HUES48 (cell line): Measurements from ENCODE around the gene MAPK6.
"Not testable (repeated sequence)": the region's sequence is repeated elsewhere in the genome, so short reads cannot be mapped to it uniquely, and the experiment has no call there.

ENCODE experiments used
- H3K27ac ChIP-seq: one replicate; pipeline ENCODE4 v1.7.0; 2013; ENCODE audit warnings: low read depth, low read length, inconsistent platforms
- H3K27me3 ChIP-seq: 2 replicates; pipeline ENCODE4 v1.6.1; 2013; ENCODE audit warnings: mild to moderate bottlenecking, low read length; ENCODE audit not compliant: control insufficient read depth, insufficient read depth
- H3K36me3 ChIP-seq: 2 replicates; pipeline ENCODE4 v1.6.1; 2013; ENCODE audit warnings: low read length; ENCODE audit not compliant: control insufficient read depth, insufficient read depth
- H3K4me1 ChIP-seq: 2 replicates; pipeline ENCODE4 v1.6.1; 2013; ENCODE audit warnings: mild to moderate bottlenecking, low read length; ENCODE audit not compliant: control insufficient read depth, insufficient read depth
- H3K4me3 ChIP-seq: 2 replicates; pipeline ENCODE4 v1.5.1; 2013; ENCODE audit warnings: mild to moderate bottlenecking, low read depth, low read length
- H3K9ac ChIP-seq: 2 replicates; pipeline ENCODE4 v1.6.1; 2013; ENCODE audit warnings: mild to moderate bottlenecking, low read depth, low read length, moderate library complexity
- H3K9me3 ChIP-seq: 2 replicates; pipeline ENCODE4 v1.6.1; 2013; ENCODE audit warnings: low read length; ENCODE audit not compliant: control insufficient read depth, insufficient read depth

The MAPK6 gene

DNA sequence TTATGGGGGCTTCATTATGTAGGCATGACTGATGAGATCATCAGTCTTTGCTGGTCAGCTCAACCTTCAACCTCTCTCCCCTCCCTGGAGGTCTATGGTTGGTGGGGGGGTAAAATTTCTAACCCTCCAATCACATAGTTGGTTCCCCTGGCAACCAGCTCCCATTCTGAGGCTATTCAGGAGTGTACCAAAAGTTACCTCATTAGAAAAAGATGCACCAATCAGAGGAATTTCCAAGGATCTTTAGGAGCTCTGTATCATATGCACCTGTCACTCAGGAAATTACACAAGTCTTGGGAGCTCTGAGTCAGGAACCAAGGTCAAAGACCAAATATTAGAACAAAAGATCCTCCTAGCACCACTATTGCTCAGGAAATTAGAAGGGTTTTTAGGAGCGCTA, 26.1 kb upstream of the MAPK6 start:
- H3K9me3 ChIP-seq, result no peaks in the 10 kb centered on the region
- H3K4me1 ChIP-seq, result no peaks in the 10 kb centered on the region
- no peak overlapping the region for H3K4me3 ChIP-seq
- H3K9ac ChIP-seq, result no peak overlapping the region
- no peaks in the 10 kb centered on the region for H3K36me3 ChIP-seq
- H3K27me3 ChIP-seq, result no peaks in the 10 kb centered on the region
- no peak overlapping the region for H3K27ac ChIP-seq

DNA sequence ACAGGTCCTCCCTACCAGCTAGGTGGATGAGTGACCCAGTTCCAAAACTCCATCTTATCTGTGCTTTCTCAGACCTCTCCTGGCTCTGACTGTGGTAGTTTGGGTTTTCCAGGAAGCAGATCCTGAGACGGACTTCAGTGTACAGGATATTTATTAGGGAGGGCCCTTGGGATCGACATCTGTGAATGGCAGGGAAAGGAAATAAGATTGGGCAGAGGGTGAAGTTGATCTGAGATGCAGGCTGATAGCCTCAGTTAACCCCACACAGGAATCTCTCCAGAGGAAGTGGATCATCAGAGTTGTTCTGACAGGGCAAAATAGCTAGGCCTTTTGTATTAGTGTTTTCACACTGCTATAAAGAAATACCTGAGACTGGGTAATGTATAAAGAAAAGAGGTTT, 16.7 kb upstream of the MAPK6 start:
- H3K9me3 ChIP-seq, result no peaks in the 10 kb centered on the region
- H3K9ac ChIP-seq, result no peak overlapping the region
- no peaks in the 10 kb centered on the region for H3K4me1 ChIP-seq
- no peak overlapping the region for H3K4me3 ChIP-seq
- no peak overlapping the region for H3K27ac ChIP-seq
- no peaks in the 10 kb centered on the region for H3K36me3 ChIP-seq
- H3K27me3 ChIP-seq, result no peaks in the 10 kb centered on the region

DNA sequence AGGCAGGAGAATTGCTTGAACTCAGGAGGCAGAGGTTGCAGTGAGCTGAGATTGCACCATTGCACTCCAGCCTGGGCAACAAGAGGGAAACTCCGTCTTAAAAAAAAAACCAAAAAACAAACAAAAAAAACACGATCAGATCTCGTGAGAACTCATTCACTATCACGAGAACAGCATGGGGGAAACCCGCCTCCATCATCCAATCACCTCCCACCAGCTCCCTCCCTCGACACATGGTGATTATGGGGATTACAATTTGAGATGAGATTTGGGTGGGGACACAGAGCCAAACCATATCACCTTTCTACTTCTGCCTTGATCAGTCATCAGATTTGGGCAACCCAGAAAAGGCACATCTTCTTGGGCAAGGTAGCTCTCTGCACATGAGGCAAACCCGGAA, 15.9 kb upstream of the MAPK6 start:
- H3K9ac ChIP-seq, H3K9me3 ChIP-seq, H3K27ac ChIP-seq, H3K4me3 ChIP-seq, H3K27me3 ChIP-seq, H3K4me1 ChIP-seq, H3K36me3 ChIP-seq: not testable (repeated sequence)

DNA sequence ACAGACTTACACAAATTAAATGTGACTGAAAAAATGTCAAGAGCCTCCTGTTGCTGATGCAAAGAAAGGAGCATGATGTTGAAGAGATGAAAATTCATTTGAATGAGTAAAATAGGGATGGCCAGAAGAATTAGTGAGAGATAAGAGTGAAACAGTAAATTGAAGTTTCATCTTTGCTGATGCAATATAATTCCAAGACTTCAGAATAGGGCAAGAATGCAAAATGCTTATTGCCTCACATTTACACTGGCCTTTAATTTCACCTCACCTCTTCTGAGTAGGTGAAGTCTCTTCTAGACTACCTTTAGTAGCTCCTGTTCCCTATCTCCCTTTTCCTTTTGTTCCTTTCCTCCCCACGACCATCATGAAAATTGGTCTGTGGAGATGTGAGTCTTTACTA, 15.3 kb upstream of the MAPK6 start:
- no peaks in the 10 kb centered on the region for H3K27me3 ChIP-seq
- H3K9ac ChIP-seq, result no peak overlapping the region
- H3K27ac ChIP-seq, result no peak overlapping the region
- no peaks in the 10 kb centered on the region for H3K36me3 ChIP-seq
- no peaks in the 10 kb centered on the region for H3K4me1 ChIP-seq
- no peak overlapping the region for H3K4me3 ChIP-seq
- H3K9me3 ChIP-seq, result no peaks in the 10 kb centered on the region

DNA sequence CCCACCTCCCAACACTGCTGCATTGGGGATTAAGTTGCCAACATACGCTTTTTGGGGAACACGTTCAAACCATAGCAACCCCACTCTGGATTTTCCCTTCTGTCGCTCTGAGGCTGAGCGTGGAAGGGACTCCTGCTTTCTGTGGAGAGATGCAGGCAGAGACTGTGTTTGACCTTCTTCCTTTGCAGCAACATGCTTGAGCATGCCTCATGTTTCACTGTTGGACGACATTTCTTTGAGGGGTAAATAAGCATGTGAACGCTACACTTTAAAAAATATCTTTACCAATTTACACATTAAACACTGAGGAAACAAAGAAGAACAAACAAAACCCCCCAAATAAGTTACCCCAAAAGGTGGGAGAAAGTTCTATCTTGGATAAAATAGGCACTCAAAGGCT, 14.2 kb upstream of the MAPK6 start:
- no peaks in the 10 kb centered on the region for H3K4me1 ChIP-seq
- no peak overlapping the region for H3K9ac ChIP-seq
- no peaks in the 10 kb centered on the region for H3K27me3 ChIP-seq
- no peaks in the 10 kb centered on the region for H3K36me3 ChIP-seq
- no peaks in the 10 kb centered on the region for H3K9me3 ChIP-seq
- H3K27ac ChIP-seq, result no peak overlapping the region
- H3K4me3 ChIP-seq, result no peak overlapping the region

DNA sequence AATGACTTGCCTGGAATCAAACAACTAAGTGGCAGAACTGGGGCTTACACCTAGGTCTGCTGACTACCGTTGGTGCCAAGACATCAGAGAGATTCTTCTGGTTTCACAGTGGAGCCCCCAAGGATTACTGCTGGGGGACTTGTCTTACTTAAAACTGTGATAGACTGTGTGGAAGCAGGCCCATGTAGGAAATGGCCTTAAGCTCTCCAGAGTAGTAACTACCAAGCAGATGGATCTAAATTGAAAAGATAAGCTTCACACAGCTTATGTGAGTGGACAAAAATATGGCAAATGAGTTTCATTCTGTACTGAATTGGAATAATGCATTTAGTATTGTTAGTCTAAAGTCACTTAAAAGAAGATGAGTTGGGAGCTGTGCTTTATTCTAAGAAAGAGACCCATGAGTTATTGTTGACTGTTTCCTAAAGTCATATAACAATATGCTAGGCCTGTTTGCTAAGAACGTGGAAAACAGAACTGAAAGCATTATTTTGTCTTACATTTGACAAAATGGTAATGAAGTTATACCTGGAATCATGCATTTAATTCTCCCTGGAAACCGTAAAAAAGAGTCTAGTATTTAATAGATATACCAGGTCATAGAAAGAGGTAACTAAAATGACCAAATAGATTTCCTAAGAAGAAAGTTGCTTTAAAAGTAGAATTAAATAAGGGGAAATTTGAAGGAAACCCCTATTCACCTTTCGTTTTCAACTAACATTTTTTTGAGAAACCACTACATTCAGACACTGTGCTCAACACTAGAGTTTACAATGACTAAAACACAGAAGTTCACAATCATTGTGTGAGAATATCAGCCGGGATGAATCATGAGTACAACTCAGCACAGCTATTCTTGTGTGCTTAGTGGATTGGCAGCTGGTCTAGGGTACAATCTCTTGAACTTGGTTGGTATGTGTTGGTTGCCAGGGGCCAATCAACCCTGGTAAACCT, 13.0 kb upstream of the MAPK6 start:
- Histone ChIP-seq H3K4me1 (no peaks in the 10 kb centered on the region), H3K4me3 (no peak overlapping the region), H3K27me3 (no peaks in the 10 kb centered on the region), H3K9me3 (no peaks in the 10 kb centered on the region), H3K27ac (no peak overlapping the region), H3K9ac (no peak overlapping the region), H3K36me3 (no peaks in the 10 kb centered on the region)

DNA sequence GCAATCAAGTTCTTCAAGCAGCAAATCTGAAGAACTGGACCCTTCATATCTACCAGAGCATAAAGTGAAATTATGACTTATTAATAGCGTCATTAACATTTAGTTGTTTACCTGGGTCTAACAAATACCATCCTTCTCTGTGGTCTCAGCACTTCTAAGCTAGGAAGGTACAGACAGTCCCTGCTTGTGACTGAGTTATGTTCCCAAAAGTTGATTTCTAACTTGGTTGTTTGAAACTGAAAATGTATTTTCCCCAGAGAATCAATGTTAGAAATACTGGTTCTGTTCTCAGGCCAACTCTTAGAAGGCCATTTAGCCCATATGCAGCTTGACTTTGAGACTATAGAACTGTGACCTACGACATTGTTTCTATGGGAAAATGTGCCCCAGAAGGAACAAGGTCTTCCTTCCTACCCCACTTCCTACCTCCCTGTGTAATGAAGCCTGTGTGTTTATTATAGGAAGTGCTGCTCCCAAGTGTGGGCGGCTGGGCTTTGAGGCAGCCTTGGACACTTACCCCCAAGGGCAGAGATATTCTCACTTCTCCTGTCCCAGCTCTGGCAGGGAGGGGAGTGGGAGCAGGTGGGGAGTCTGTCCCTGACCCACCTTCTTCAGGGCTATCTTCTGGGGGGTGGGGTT, 12.2 kb upstream of the MAPK6 start:
- Histone ChIP-seq H3K9me3 (no peaks in the 10 kb centered on the region), H3K9ac (no peak overlapping the region), H3K27ac (no peak overlapping the region), H3K4me3 (no peak overlapping the region), H3K27me3 (no peaks in the 10 kb centered on the region; the same call in 1 of the 2 replicates), H3K4me1 (no peaks in the 10 kb centered on the region), H3K36me3 (no peaks in the 10 kb centered on the region)

DNA sequence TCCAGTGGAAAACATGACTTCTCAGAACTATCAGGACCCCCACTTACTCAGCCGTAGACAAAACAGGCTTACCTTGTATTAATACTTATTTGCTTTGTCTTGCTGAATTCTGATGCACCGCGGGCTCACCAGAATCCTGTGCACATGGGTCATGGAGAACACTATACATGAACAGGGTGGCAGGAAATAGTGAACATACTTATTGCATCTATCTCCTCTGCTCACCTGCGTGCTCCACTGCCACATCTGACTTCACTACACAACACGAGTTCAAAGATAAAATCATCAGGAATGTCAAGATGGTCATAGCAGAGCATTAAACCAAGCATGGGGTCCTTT, 10.7 kb upstream of the MAPK6 start:
- Histone ChIP-seq H3K9me3 (no peaks in the 10 kb centered on the region), H3K36me3 (no peaks in the 10 kb centered on the region), H3K9ac (no peak overlapping the region), H3K27me3 (no peaks in the 10 kb centered on the region; the same call in 1 of the 2 replicates), H3K4me1 (no peaks in the 10 kb centered on the region), H3K4me3 (no peak overlapping the region), H3K27ac (no peak overlapping the region)

DNA sequence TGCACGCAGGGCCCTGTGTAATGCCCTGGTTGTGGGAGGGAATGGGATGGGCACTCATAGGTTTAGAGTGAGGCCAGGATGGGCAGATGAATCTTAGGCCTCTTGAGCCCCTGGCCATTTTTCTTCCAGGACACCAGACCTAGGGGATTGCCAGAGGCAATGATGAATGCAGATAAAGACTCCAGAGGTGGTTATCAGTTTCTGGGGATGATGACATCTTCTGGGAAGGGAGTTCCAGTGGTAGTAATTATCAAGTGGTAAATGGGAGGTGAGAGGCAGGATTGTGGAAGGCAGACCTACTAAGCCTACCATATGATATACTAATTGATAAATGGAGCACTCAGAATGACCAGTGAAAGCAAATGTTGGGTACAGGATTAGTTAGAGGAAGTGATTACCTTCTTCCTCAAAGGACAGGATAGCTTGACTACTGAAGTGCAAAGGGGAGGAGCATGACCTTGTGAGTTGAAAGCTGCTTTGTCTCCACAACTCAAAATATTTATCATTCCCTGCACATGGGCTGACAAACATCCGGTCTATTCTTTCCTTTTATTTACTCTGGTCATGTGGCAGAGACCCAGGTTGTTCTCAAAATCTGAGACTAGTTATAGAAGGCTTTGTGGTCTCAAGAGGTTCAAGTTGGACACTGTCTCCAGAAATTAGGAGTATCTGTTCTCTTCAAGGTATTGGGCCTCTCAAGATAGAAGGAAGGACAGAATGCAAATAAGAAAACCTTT, 10.2 kb upstream of the MAPK6 start:
- Histone ChIP-seq H3K9ac (no peak overlapping the region), H3K4me3 (no peak overlapping the region), H3K9me3 (no peaks in the 10 kb centered on the region), H3K36me3 (no peaks in the 10 kb centered on the region), H3K27me3 (no peaks in the 10 kb centered on the region; the same call in 1 of the 2 replicates), H3K4me1 (no peaks in the 10 kb centered on the region), H3K27ac (no peak overlapping the region)

DNA sequence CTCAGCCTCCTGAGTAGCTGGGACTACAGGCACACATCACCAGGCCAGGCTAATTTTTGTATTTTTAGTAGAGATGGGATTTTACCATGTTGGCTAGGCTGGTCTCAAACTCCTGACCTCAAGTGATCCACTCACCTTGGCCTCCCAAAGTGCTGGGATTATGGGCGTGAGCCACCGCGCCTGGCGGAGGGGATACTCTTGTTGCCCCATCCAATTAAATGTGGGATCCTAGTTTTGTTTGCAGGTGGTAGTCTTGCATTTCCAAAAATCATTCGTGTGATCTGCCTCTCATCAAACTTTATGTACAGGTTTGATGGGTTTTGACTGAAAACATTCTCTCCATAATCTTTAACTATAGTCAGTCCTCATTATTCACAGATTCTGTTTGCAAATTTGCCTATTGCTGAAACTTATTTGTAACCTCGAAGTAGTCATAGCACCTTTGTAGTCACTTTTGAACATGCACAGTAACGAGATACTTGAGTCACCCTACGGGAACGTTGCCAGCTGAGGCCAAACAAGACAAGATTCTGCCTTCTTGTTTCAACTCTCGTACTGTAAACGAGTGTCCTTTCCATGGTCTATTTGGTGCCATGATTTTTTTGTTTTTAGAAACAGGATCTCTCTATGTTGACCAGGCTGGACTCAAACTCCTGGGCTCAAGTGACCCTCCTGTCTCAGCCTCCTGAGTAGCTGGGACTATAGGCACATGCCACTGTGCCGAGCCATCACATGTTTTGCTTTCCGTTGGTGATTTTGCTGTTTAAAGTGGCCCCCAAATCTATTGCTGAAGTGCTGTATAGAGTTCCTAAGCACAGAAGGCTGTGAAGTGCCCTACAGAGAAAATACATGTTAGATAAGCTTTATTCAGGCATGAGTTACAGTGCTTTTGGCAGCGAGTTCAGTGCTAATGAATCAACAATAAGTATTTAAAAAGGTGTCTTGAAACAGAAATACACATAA, 8.1 kb upstream of the MAPK6 start:
- Histone ChIP-seq H3K4me1 (no peaks in the 10 kb centered on the region), H3K4me3 (no peak overlapping the region), H3K9ac (no peak overlapping the region), H3K27me3 (no peaks in the 10 kb centered on the region; the same call in 1 of the 2 replicates), H3K9me3 (no peaks in the 10 kb centered on the region), H3K27ac (no peak overlapping the region), H3K36me3 (no peaks in the 10 kb centered on the region)
